Endometrial microvascular endothelial cells (primary cell): ENCODE measurements around the gene PRKCQ. TPM values are rescaled to one million over a fixed set of nuclear protein-coding genes. Genes with fewer than 3 reads are reported as not detected.

Experiments used
- in situ Hi-C: cut with HindIII; loops from 2 replicates; pipeline ENCODE4 v1.10.0; 2017; ENCODE audit warnings: low sequenced_read_pairs, low pct_unique_long_range_greater_than_20kb; ENCODE audit errors: inconsistent ontology term
- total RNA-seq: library from RNA; depleted of rRNA; stranded (reverse); fragments of >200 nt; gene quantifications from one replicate; pipeline ENCODE4 v1.2.3, GENCODE V29; 2015; ENCODE audit errors: inconsistent ontology term

PRKCQ gene
- total RNA-seq, 1 donor from 2014 or later: 0.09 TPM

DNA sequence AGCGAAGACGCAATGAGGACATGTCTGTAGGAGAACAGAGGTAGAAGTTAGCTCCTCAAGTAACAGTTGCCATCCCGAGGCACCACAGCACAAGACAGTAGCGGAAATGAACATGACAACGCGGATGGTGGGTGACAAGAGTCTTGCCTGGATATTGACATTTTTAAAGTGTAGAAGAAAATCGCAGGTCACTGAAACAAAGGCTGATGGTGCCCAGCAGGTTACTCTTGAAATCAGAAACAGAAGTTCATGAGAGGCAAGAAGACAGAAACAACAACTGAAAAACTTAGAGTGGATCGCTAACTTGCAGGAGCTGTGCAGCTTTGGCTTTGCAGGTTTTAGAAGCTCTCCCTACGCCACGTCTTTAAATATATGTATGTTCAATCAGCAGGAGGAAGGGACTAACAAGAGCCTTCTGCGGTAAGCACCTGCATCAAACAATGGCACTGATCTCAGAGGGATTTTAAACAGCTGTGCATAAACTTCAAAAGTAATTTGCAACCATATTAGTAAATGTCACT, 1.8 kb downstream of the PRKCQ start:
- in situ Hi-C loops: no loop called here

DNA sequence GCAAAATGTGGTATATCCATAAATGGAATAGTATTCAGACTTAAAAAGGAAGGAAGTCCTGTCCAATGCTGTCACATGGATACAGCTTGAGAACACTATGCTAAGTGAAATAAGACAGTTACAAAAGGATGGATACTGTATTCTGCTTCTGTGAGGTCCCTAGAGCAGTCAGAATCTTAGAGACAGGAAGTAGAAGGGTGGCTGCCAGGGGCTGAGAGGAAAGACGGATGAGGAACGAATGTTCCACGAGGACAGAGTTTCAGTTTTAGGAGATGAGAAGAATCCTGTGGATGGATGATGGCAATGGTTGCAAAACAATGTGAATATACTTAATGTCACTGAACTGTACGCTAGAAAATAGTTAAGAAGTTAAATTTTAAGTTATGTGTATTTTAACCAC, 3.8 kb downstream of the PRKCQ start:
- in situ Hi-C loops: no loop called here

DNA sequence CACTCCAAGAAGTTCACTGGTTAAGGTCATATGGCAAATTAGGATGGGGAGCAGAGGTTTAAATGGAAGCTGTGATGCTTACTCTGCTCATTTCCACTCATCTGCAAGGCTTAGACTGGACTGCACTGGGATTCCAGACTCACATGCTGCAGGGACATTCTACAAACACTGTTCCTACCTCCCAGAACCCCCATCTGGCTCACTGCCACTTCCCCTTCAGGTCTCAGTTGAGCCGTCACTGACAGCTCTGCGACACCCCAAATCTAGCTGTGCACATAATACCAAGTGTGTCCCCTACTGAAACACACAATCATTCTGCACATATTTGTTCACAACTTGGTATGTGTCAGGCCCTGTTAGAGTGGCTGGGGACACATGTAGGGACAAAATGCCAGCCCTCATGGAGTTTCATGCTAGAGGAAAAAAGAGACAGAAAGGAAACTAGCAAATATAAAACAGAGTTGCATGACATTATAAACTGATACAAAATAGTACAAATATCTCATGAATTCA, 5.4 kb downstream of the PRKCQ start:
- in situ Hi-C loops: no loop called here

DNA sequence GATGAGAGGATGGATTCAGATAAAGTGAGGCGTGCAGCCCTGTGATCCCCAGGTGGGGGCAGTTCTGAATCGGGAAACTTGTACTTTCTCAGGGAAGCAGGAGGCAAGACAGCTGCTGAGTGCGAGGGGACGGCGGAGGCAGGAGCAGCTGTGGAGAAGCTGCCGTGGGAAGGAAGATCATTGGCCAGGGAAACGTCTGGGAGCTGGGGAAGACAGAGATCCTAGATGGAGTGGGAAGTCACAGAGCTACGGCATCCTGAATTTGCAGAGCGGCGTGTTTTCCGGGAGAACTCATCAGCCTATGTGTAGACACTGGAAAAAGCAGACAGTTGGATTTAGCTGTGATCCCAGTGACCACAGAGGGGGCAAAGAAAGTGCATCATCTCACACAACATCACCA, 9.2 kb downstream of the PRKCQ start:
- in situ Hi-C loops: no loop called here

DNA sequence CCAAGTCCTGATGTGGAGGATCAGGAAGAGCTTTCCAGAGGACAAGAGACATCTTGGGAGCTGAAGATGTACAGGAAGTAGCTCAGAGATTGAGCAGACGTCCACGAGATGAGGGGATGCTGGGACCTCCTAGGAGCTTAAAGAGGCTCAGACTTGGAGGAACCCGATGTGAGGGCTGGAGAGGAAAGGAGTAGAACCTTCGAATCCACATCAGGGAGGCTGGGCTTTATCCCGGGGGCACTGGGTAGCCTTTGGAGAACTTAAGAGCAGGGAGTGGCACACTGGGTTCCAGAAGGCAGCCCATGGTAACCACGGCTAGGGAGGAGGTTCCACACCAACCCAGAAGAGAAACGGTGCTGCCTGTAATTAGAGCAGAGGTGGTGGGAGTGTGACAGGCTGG, 10.8 kb downstream of the PRKCQ start:
- in situ Hi-C loops: no loop called here

DNA sequence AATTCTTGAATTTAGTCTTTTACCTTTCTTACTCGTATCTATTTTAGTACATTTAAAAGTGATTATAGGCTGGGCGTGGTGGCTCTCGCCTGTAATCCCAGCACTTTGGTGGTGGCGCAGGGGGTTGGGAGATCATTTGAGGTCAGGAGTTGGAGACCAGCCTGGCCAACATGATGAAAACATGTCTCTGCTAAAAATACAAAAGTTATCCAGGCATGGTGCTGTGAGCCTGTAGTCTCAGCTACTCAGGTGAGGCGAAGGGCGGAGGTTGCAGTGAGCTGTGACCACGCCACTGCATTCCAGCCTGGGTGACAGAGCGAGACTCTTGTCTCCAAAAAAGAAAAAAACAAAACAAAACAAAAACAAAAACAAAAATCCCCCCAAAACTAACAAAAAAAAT, 12.2 kb downstream of the PRKCQ start:
- in situ Hi-C loops: no loop called here

DNA sequence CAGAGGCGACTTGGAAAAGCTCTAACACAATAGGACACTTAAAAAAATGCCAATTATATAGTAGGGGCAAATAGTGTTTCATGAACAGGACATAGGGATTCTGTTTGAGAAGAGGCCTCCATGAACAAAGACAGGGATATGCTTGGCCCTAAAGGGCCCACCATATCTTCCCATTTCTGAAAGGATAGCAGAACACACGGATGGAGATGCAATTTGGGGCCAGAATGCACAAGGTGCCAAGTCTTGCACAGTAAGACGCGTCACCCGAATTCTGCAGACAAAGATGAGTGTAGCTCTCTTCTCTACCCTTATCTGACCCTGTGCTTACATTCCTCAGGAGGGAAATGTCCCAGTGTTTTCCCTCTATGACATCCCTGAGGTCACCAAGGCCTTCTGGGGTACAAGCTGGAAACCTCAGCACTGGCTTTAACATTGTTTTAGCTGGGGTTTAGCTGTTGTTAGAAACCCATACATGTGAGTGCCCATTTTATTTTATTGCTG, 12.8 kb downstream of the PRKCQ start:
- in situ Hi-C loops: no loop called here

DNA sequence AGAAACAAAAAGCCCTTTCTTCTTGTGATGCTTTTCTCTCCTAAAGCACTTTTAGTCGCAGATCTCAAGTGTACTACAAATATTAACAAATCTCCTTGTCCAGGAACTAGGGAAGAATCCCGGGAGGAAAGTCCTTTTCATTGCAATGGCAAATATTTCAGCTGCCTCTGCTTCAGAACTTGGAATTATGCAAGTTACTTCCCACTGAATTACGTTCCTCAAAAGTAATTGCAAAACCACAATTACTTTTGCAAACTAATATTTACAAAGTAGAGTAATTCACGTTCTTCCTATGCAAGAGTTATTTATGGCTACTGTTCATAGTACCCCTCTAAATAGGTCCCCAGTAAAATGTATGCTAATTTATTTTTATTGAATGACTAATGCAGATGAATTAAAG, 14.5 kb downstream of the PRKCQ start:
- in situ Hi-C loops: no loop called here

DNA sequence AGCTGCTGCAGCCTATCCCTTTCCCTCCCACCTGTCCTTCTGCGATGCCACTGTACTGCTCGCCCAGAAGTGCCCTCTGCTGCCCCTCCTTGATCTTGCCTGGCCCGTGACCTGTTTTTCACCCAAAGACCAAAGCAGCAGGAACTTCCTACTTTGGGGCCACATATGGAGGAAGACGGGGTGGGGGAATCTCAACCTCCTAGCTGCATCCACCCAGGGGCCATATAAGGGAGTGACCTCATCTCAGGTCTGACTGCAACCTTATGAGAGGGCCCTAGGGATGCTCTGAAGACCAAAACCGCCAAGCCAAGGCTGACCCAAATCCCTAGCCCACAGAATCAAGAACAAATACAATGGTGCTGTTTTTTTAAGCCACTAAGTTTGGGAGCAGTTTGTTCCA, 15.7 kb downstream of the PRKCQ start:
- in situ Hi-C loops: no loop called here

DNA sequence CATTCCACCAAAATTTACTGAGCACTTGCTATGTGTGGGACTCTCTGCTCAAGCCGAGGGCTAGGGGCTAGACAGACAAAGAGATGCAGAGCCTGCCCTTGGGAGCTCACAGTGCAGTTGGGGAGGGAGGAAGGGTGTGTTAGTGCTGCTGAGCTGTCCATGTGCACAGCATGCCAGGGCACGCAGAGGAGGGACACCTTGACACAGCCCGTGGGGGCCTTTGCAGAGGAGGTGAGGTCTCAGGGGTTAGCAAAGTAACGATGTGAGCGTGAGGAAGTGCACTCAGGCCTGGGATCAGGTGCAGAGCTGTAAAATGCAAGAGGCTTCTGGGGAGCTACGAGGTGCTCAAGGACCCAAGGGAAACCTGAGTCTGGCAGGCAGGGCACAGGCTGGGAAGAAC, 16.3 kb downstream of the PRKCQ start:
- in situ Hi-C loops: no loop called here

DNA sequence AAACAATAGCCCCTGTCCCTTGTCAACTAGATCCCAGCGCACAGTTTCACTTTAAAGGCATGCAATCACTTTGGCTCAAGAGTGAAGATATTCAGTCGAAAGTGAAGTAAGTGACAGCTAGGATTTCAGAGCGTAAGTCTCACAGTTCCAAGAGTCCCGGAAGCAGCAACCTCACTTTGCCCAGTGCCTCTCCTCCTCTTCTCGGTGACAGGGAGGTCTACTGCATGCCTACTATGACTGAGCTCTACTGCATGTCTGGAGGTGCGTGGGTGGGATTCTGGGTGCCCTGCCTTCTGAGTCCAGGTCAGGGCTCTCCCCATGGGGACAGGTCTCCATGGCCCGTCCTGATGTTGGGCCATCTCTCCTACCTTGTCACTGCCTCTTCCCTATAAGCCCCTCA, 17.0 kb downstream of the PRKCQ start:
- in situ Hi-C loops: no loop called here

DNA sequence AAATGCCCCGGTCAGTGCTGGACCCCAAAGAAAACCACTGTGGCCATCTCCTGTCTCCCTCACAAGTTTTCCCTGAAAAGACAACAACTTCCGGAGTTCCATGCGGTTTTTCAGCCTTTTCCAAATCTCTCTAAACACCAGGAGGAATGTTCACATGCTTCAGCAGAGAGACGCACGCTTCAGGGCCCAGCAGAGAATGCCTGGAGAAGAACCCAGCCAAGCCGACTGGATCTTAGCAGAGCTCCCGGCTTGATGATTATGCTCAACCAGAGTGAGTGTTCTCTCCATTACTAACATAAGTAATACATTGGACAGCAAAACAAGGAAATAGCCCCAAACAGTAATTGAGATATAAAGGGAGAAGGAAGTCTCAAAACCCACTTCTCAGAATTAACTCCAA, 17.9 kb downstream of the PRKCQ start:
- in situ Hi-C loops: no loop called here

DNA sequence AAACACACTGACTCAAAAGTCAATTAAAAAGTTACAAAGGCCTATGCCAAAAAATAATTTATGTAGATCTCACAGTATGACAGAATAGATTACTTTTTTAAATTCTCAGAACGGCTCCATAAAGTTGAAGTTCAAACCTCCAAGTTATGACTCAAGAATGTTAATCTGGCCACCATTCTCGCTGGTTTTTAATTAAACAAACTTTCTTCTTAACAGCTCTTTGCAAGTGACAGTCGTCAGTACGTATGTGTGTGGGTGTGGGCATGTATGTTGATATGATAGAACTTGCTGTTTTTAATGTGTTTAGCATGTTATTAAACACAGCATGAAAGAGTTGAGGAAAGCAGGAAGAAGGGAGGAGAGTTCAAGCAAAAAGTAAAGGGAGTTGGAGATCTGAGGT, 18.5 kb downstream of the PRKCQ start:
- in situ Hi-C loops: no loop called here

DNA sequence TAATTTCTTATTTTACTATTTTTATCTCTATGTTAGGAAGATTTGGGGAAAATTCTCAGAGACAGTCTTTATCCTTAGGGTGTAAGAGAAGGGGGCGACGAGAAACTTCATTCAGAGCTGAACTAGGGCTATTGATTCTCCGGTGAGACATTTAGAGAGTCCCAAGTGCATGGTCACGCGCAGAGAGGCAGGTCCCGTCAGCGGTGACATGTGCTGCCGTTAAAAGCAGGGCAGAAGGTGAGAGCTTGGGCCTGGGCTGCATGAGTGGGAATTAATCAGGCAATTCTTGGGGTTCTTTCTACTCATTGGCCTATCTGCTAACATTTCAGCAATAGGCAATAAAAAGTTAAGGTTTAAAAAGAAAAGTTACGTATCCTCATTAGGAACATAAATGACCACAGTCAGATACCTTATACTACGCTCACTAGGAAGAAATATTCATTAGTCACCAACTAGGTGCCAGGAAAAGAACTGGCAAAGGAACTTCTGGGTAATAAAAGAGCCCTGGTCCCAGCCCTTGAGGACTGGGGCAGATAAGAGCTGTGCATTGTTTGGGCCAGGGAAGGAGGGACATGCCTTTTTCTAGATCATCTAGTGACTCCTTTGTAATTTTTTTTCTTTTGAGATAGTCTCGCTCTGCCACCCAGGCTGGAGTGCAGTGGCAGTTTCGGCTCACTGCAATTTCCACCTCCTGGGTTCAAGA, 21.2 kb downstream of the PRKCQ start:
- in situ Hi-C loops: no loop called here

DNA sequence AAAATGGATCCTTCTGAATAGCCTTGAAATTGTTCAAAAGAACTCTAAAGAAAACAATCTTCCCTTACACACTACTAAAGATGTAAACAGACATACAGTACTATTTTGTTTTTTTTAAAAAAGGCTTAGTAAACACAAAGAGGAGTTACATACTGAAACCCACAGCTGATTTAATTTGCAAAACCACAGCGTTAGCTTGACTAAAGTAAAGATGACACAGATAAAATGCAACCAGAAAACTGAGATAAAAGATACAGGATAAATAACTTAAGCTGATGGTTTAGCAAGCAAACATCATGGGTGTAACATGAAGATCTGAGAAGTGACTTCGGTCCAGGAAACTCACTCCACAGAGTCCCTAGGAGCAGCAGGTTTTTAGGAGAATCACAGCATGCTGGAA, 21.8 kb downstream of the PRKCQ start:
- in situ Hi-C loops: no loop called here

DNA sequence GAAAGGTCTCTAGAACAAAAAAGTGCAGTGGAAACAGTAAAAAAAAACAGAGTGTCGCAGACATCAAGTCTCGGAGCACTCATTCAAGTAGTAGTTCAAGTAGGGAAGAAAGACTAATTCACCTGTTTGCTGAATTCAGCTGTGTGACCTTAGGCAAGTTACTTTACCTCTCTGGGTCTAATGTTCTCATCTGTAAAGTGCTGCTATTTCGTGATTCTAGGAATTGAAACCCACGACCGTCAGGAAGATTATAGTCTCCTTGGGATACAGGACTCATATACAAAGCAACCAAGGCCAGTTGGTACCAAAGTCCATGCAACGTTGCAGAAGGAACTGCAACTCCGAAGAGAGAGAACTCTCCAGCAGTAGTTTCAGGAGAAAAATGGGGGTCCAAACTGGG, 26.1 kb downstream of the PRKCQ start:
- in situ Hi-C loops: no loop called here

DNA sequence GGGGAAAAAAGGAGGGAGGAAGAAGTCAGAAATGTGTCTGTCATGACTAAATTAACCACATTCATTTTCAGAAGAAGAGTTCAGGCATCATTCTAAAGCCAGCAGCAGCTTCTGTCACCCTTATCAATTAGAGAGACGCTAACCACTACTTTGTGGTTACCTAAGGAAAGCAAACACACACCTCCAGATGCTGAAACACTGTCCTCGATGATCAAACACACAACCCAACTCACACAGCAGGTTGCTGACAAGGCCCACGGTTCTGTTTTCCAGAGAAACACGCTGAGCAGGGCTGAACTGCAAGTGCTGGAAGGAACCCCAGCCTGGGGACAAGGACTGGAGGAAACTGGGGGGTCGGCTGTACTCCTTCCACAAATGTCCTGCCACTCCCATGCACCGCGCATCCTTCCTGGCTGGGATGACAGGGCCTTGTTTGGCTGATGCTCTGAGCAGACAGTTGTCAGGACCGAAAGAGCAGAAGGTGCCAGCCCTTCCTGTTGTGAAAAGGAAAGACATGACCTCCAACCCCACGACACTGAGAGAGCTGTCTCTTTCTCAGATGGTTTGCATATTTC, 36.6 kb downstream of the PRKCQ start:
- in situ Hi-C loops: no loop called here

DNA sequence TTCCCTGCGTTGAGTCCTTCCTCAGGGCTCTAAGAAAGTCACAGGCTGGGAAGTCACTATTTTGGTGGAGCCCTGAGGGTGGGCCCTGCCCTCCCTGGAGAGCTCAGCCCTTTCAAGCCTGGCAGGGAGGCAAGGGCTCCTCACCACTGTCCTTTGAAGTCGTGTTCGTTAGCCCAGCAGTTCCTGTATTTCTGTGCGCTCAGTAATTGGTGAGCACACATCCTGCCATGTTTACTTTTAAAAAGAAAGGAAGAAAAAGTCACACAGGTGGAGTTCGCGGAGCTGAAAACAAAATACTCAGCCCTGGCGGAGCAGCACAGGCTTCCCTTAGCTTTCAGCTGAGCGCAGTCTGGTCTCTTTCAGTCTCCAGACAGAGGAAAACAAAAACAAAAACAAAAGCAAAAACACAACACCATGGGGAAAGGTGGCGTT, 37.1 kb downstream of the PRKCQ start:
- in situ Hi-C loops: no loop called here

DNA sequence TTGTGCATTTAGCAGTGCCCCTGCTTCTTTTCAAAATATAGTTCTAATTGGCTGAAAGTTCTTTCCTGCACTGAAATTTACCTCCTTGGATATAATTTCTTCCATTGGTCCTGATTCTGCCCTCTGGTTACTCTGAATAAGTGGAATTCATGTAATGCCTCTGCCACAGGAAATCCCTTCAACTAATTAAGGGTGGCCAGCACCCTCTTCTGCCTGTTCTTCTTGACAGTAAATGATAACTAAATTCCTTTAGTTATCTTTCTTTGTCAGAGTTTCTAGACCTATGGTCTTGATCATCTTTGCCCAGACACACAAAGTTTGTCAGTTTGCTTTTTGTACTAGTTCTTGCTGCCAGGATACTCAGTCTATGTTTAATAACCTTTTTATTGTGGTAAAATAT, 40.2 kb downstream of the PRKCQ start:
- in situ Hi-C loops: no loop called here

DNA sequence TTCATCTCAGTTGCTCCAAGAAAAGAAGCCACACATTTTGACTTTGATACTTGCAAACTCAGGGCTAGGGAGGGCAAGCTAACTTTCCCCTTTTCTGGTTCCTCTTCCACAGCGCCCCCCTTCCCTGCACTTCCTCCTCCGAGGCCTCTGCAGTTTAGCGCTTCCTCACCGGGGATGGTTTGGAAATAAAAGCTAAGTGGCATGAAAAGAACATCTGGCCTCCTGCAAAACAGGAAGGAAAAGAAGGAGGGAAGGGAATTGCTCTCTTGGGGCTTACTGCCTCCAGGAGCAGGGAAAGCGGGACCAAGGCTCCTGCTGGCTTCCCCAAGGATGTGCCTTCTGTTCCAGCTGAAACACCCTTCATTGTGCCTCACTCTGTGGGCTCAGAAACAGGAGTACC, 42.3 kb downstream of the PRKCQ start:
- in situ Hi-C loops: no loop called here
